ENCODE results near the gene NPAS1.
"Not testable (repeated sequence)": the region's sequence is repeated elsewhere in the genome, so short reads cannot be mapped to it uniquely, and the experiment has no call there.

NPAS1 gene

GRCh38 chr19:46992699-46993535 lies 26.7 kb upstream of the NPAS1 start:
- DNase-seq (ENCODE audit: low spot score), result peak; percentile 63

DNA sequence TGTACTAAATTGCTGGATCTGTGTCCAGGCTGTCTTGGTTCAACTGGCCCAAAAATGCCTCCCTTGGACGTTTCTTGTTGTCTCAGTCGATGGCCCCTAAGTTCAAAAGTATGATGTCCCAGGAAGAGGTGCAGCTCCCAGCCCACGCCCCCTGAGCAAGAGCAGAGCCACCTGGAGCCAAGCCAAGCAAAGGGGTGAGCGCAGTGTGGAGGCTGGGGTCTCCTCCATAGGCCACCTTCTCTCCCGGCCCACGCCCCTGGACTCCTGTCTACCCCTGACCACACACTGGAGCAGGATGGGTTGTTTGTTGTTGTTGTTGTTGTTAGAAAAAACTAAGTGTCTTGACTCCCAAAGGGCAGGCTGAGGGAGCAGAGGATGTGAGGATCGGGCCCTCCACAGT lies 26.0 kb upstream of the NPAS1 start:
- no peak for DNase-seq (ENCODE audit: low spot score)

DNA sequence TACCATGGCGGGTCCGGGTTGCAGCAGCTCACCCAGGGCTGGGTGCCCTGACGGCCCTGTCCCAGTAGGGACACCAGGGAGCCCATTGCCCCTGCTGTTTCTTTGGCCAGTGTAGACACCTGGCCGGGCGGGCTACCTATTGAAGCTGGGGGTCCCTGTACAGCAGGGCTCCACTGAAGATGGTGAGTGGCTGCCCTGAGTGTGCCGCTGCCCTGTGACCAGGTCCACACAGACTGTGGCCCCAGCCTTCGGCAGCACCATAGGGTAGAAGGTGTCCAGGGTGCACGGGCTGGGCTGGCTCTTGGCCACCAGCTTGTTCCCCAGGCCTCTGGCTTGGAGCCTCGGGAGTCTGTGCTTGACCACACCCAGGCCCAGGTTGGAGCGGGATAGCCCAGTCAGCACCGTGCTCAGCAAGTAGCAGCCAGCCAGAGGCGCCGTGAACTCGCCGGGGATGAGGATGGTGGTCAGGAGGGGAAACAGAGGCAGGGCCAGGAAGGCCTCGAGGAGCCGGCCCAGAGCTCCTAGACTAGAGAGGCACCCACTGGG lies 25.4 kb upstream of the NPAS1 start:
- DNase-seq (ENCODE audit: low spot score), result no peak

- DNase-seq (ENCODE audit: low spot score), result no peak
Measured at GRCh38 chr19:46995492-46995891, 24.1 kb upstream of the NPAS1 start.

- DNase-seq (ENCODE audit: low spot score), result no peak
Measured at GRCh38 chr19:46998445-46999125, 21.1 kb upstream of the NPAS1 start.

- no peak for DNase-seq (ENCODE audit: low spot score)
Measured at GRCh38 chr19:46999377-46999776, 20.3 kb upstream of the NPAS1 start.

- no peak for DNase-seq (ENCODE audit: low spot score)
Measured at GRCh38 chr19:46999878-47000277, 19.8 kb upstream of the NPAS1 start.

DNA sequence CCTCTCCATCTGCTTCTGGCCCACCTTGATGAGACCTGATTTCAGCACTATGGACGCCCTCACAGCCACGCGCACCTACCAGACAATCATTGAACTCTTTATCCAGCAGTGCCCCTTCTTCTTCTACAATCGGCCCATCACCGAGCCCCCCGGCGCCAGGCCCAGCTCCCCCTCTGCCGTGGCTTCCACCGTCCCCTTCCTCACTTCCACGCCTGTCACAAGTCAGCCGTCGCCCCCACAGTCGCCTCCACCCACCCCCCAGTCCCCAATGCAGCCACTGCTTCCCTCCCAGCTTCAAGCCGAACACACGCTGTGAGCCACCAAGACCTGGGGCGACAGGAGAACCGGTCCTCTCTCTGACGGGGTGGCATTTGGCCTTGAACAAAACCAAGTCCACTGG lies 19.3 kb upstream of the NPAS1 start:
- DNase-seq (ENCODE audit: low spot score), result no peak

GRCh38 chr19:47001584-47001983 lies 18.1 kb upstream of the NPAS1 start:
- no peak for DNase-seq (ENCODE audit: low spot score)

DNA sequence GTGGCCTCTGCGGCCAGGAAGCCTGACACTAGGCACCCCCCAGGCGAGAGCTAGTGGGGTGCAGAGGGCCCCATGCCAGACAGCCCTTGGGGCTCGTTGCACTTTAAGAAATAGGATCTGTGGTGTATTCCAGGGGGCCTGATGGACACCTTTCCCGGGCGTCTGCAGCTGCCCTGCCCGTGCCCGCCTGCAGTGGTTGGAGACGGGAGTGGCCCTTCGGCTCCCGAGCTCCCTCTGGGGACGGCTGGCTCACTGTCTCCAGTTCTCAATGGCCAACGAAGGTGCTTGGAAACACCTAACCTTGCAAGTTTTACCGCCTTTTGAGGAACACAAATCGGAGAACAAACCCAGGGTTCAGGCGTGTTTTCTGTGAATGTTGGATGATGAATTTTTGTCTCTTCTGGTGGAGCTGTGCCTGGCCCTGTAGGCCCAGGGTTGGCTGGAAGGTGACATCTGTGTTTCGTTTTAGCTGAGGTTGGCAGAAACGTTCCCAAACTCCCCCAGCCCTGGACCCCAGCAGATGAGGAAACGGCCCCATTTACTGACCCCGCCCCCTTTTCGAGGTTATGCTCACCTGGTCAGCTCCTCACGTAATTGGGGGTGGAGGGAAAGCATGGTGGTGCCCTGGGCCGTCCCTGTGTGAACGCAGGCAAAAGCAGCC lies 17.4 kb upstream of the NPAS1 start:
- DNase-seq (ENCODE audit: low spot score), result no peak

GRCh38 chr19:47002853-47003610 lies 16.6 kb upstream of the NPAS1 start:
- no peak for DNase-seq (ENCODE audit: low spot score)

DNA sequence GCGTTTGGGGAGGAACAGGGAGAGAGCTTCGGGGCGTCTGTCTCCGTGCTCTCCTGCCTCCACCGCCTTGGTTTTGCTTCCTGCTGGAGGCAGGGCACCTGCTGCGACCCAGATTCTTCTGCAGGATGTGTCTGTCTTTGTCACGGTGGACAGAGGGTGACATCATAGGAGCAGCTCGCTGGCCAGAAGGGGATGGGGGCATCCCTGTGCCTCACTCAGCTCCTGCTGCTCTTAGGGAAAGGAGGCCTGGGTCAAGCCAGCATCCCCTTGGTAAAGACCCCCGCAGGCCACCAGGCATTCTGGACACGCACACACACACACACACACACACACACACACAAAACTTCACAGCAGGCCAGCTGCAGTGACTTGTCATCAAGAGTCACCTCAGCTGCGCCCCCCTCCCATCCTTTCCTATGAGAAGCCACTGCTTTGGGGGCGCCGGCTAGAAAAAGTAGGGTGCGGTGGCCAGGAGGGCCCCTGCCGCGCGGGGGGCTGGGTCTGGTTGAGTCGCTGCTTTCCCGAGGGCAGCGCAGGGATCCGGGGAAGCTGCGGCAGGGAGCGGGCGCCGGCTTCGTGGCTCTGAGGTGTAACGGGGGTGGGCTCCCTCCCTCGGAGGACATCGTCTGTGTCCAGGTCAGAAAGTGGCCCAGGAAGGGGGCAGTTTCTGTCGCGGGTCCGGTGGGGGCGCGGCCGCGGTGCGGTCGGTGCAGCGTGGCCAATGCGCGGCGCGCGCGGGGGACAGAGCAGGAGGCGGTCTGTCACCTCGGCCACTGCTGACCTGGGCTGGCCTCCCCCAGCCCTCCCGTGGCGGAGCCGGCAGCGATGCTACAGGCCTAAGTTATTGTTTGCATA lies 15.8 kb upstream of the NPAS1 start:
- no peak for DNase-seq (ENCODE audit: low spot score)

DNA sequence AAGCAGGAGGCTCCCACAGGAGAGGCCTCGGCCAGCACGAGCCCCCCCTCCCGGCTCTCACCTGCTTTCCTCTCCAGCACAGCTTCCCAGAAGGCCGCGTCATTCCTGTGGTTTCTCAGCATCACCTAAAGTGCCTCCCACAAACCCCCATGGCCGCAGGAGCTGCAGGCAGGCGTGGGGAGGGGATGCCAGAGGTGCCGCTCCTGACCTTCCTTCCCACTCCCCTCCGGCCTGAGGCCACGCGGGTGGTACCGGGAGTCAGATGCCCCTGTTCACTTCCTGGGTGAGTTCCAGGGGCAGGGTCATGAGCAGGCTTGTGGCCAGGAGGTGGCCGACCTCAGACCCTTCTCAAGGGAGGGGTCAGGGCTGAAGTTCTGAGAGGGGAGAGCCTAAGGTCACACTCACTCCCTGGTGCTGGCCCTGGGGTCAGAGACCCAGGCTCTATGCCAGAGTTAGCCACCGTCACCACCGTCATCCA lies 14.4 kb upstream of the NPAS1 start:
- no peak for DNase-seq (ENCODE audit: low spot score)

GRCh38 chr19:47005873-47006272 lies 13.8 kb upstream of the NPAS1 start:
- no peak for DNase-seq (ENCODE audit: low spot score)

- no peak for DNase-seq (ENCODE audit: low spot score)
Measured at GRCh38 chr19:47006496-47006895, 13.1 kb upstream of the NPAS1 start.

- not testable (repeated sequence) for DNase-seq (ENCODE audit: low spot score)
Measured at GRCh38 chr19:47010549-47010948, 9.1 kb upstream of the NPAS1 start.

GRCh38 chr19:47012617-47013016 lies 7.0 kb upstream of the NPAS1 start:
- DNase-seq (ENCODE audit: low spot score), result no peak

DNA sequence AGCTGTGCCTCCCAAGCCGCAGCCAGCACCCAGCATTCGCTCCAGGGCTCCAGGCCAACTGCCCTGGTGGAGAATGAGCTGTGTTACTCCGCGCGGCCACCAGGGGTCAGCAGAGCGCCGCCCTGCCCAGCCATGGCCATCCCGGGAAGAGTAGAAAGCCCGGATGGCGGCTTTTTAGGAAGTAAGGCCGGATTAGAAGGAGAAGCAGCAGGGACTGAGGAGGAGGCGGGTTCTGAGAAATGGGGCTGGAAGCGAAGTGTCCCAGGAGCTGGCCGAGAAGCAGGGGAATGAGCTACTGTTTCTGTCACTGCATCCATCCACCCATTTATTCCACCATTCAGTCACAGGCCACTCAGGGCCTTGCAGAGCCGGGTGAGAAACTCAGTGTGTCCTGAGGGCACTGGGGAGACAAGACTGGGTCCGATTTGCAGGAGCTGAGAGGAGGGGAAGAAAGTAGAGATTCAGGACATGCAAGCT lies 6.6 kb upstream of the NPAS1 start:
- DNase-seq (ENCODE audit: low spot score), result peak; percentile 82

- DNase-seq (ENCODE audit: low spot score), result no peak
Measured at GRCh38 chr19:47018923-47019322, 714 bp upstream of the NPAS1 start.

DNA sequence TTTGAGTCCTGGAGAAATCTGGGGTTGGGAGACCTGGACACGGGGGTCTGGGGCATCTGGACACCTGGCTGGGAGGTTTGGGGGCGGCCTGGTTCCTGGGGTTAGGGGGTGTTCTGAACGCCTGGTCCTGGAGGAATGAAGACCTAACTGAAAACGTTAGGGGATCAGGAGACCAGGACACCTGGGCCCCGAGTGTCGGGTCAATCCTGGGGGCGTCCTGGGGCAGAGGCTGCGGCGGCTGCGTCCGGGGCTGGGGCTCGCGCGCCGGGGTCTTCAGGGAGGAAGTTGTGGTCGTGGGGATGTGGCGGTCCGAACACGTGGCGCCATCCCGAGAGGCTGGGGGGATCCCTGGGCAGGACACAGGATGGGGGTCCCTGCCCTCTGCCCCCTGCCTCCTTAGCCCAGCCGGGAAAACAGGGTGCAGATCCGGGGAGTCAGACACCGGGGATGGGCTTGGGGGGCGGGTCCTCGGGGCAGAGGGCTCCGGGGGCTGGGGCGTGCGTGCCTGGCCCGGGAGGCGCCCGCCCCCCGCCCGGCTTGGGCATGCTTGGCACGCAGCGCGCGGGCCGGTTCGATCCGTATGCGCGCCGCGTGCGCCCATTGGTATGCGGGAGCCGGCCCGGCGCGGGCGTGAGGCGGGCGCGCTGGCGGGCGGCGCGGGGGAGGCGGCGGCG lies 632 bp downstream of the NPAS1 start:
- no peak for DNase-seq (ENCODE audit: low spot score)

Measured in cerebellar cortex (tissue), 1 donor.